Heart left ventricle (tissue), 13 donors: Measurements from ENCODE around the gene PDYN.

ENCODE experiments used
- POLR2A ChIP-seq, 2 donors: fragments of 450-650 bp; IDR thresholded peaks; one replicate each; pipeline ENCODE4 v1.6.1; 2017; ENCODE audit warnings: antibody characterized with exemption in 2 of 2, mild to moderate bottlenecking in 2 of 2, moderate library complexity in 2 of 2
- TF ChIP-seq, protein P1 (sequence below), 12 donors: fragments of 200-600 bp; sonication (generic) in 4 of 12; IDR thresholded peaks; one replicate each; pipeline versions ENCODE4 v1.5.0 to v1.8.0; 2018 to 2022; ENCODE audit warnings: antibody characterized with exemption in 12 of 12, mild to moderate bottlenecking in 5 of 12
- donor health status: ischemic (EF 13 %, LVEDD 7.1; RV severe dilation, severe dysfunction).
- donor health status: DM: no; HTN: yes; CAD: no.
- donor health status: DM: no; HTN: no; CAD: no.
- donor health status: ischemic (EF 25% LVEDD 6.9; RV normal size, moderate dysfunction).
- donor health status: ischemic (EF 25% LVEDD 5.7; RV mildly dilated, moderate dysfunction).
- donor health status: ischemic (EF 35%, LVEDD 5.7; RV mildly dilated, moderate dysfunction).
- donor health status: nonischemic (EF 11% LVEDD 7.7; RV severe dilation, severe dysfunction).
- donor health status: DM: yes; HTN: yes; CAD: no.
- donor health status: PGD.
- donor health status: ischemic (EF 29% LVEDD 5.4; RV normal size, mild dysfunction).
- donor health status: nonischemic (EF 23%, LVEDD 6.1; RV moderate dilation, normal function).

DNA sequence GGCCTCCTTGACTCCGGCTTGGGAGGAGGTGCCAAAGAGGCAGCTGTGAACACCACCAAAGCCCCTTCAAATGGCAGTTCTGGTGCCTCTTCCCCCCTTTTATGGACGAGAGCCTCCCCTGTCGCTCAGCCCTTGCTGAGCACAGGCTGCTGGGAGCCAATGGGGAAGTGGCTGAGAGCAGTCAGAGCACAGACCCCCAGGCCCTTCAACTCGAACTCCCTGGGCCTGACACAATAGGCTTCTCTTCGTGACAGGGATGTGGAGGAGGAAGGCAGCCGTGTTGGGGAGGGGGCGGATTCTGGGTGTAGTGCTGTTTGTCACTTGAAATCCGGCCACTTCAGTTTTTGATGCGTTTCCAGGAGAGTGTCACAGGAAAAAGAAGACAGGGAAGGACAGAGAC lies at the start of gene PDYN:
- no peak for TF ChIP-seq POLR2A (IDR thresholded peaks at IDR 0.05)
- TF ChIP-seq, protein P1, sequence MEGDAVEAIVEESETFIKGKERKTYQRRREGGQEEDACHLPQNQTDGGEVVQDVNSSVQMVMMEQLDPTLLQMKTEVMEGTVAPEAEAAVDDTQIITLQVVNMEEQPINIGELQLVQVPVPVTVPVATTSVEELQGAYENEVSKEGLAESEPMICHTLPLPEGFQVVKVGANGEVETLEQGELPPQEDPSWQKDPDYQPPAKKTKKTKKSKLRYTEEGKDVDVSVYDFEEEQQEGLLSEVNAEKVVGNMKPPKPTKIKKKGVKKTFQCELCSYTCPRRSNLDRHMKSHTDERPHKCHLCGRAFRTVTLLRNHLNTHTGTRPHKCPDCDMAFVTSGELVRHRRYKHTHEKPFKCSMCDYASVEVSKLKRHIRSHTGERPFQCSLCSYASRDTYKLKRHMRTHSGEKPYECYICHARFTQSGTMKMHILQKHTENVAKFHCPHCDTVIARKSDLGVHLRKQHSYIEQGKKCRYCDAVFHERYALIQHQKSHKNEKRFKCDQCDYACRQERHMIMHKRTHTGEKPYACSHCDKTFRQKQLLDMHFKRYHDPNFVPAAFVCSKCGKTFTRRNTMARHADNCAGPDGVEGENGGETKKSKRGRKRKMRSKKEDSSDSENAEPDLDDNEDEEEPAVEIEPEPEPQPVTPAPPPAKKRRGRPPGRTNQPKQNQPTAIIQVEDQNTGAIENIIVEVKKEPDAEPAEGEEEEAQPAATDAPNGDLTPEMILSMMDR (IDR thresholded peaks at IDR 0.05), result no peak
